Endothelial cell of umbilical vein (primary cell): ENCODE measurements around the gene PLEKHJ1. TPM values are rescaled to one million over a fixed set of nuclear protein-coding genes. Genes with fewer than 3 reads are reported as not detected.
A peak's percentile ranks its signal among the peaks of the same experiment; 100 is the strongest.

Experiments used
- BruUV-seq: library from RNA; stranded (reverse); fragments of 400-500 nt; replicated peaks from 2 replicates; lab custom pipeline; 2021; lab: Mats Ljungman, UMichigan
- CTCF ChIA-PET: fragments of 300-600, 350-600 bp; sonication (Branson Sonifier 250); formaldehyde crosslinking; loops from one replicate; lab custom pipeline; 2021; ENCODE audit warnings: antibody characterized with exemption, inconsistent platforms; lab: Charles Lee
- POLR2A ChIA-PET: fragments of 300-600, 350-600 bp; sonication (Branson Sonifier 250); formaldehyde crosslinking; loops from one replicate; lab custom pipeline; 2021; ENCODE audit warnings: antibody characterized with exemption, inconsistent platforms; lab: Charles Lee
- DNase-seq: peaks from one replicate; pipeline ENCODE4 v3.0.0-alpha.2; 2011; ENCODE audit warnings: low read depth, low spot score
- FAIRE-seq: peaks from 2 replicates; lab custom pipeline; 2011; peaks lifted over from hg19 to GRCh38; lab: Jason Lieb, UNC
- H2AFZ ChIP-seq: 2 replicates; pipeline ENCODE4 v1.6.0; 2012; ENCODE audit warnings: low read depth, low read length, control low read depth, inconsistent platforms
- H3K27ac ChIP-seq: 2 replicates; pipeline ENCODE4 v1.5.1; 2011; ENCODE audit warnings: low read depth, mild to moderate bottlenecking, control low read depth, low read length, moderate library complexity; ENCODE audit not compliant: insufficient read depth
- H3K27me3 ChIP-seq, 2 experiments: 2 replicates each; pipeline versions ENCODE4 v1.6.0 to v1.6.1; 2011; ENCODE audit warnings: low read length in 2 of 2, mixed read lengths in 1 of 2; ENCODE audit not compliant: control insufficient read depth in 2 of 2, insufficient read depth in 2 of 2
- H3K36me3 ChIP-seq, 2 experiments: 2 replicates in 1 of 2; 3 replicates in 1 of 2; pipeline ENCODE4 v1.5.1; 2011; ENCODE audit warnings: low read length in 2 of 2, mild to moderate bottlenecking in 1 of 2, moderate library complexity in 1 of 2; ENCODE audit not compliant: control insufficient read depth in 2 of 2, insufficient read depth in 2 of 2; ENCODE audit errors: extremely low read depth in 1 of 2
- H3K4me1 ChIP-seq: 3 replicates; pipeline ENCODE4 v1.5.1; 2011; ENCODE audit warnings: mild to moderate bottlenecking, low read length; ENCODE audit not compliant: control insufficient read depth, insufficient read depth; ENCODE audit errors: extremely low read depth
- H3K4me2 ChIP-seq: 2 replicates; pipeline ENCODE4 v1.6.1; 2011; ENCODE audit warnings: low read length, control low read depth, mixed read lengths; ENCODE audit not compliant: insufficient read depth
- H3K4me3 ChIP-seq, 3 experiments: fragments of 200-600 bp in 1 of 3; sonication (generic), shearing (Covaris generic) in 1 of 3; replicated peaks in 1 of 3; 2 replicates each; pipeline ENCODE4 v1.5.1; 2011 to 2016; ENCODE audit warnings: control low read depth in 3 of 3, low read length in 3 of 3, mild to moderate bottlenecking in 2 of 3, inconsistent platforms in 1 of 3, low read depth in 1 of 3, moderate library complexity in 1 of 3; ENCODE audit not compliant: insufficient read depth in 1 of 3
- H3K79me2 ChIP-seq: 2 replicates; pipeline ENCODE4 v1.6.0; 2012; ENCODE audit warnings: low read length, inconsistent platforms; ENCODE audit not compliant: control insufficient read depth, insufficient read depth
- H3K9ac ChIP-seq: replicated peaks from 2 replicates; pipeline ENCODE3; 2011; ENCODE audit warnings: low read length, control low read depth; ENCODE audit not compliant: insufficient read depth; ENCODE audit errors: extremely low read depth
- H3K9me1 ChIP-seq: replicated peaks from 3 replicates; pipeline ENCODE4 v1.6.0; 2011; ENCODE audit warnings: mild to moderate bottlenecking, low read length; ENCODE audit not compliant: control insufficient read depth, insufficient read depth; ENCODE audit errors: extremely low read depth
- H3K9me3 ChIP-seq: replicated peaks from 2 replicates; pipeline ENCODE4 v1.5.1; 2012; ENCODE audit warnings: low read length, inconsistent platforms; ENCODE audit not compliant: control insufficient read depth, insufficient read depth
- H4K20me1 ChIP-seq: replicated peaks from 2 replicates; pipeline ENCODE3; 2011; ENCODE audit warnings: mild to moderate bottlenecking, low read length; ENCODE audit not compliant: control insufficient read depth, insufficient read depth; ENCODE audit errors: extremely low read depth
- POLR2A ChIP-seq: IDR thresholded peaks from 2 replicates; pipeline ENCODE4 v1.6.1; 2012; ENCODE audit warnings: low read depth, mild to moderate bottlenecking, control low read depth, low read length
- POLR2AphosphoS5 ChIP-seq: IDR thresholded peaks from 2 replicates; pipeline ENCODE4 v1.6.1; 2012; ENCODE audit warnings: low read depth, mild to moderate bottlenecking, control low read depth, low read length, moderate library complexity; ENCODE audit not compliant: insufficient read depth
- dilution Hi-C: fragments of 300-500 bp; cut with MboI; formaldehyde crosslinking; loops from one replicate; pipeline ENCODE4 v1.15.0; 2019; ENCODE audit warnings: low sequenced_read_pairs; ENCODE audit not compliant: extremely low pct_ligation_motif_present
- intact Hi-C: fragments of 100-400 bp; cut with micrococcal nuclease; formaldehyde crosslinking; loops from one replicate; pipeline ENCODE4 v1.10.0; 2022
- polyA plus RNA-seq, 4 experiments: library from polyadenylated mRNA; depleted of rRNA in 3 of 4; stranded (reverse) in 3 of 4; unstranded in 1 of 4; fragments of >200 nt; gene quantifications; 2 replicates each; pipeline versions ENCODE4 v1.2.1 to v1.2.3, GENCODE V29; 2011 to 2012; ENCODE audit warnings: missing spikeins in 1 of 4
- total RNA-seq: library from RNA; stranded (reverse); gene quantifications from 2 replicates; pipeline ENCODE4 v1.2.3, GENCODE V29; 2021
- TF ChIP-seq, protein P1 (sequence below), 2 donors: IDR thresholded peaks; 1 replicate in 1 of 2; 2 replicates in 1 of 2; pipeline ENCODE4 v1.5.1; 2011; ENCODE audit warnings: low read length in 2 of 2, mild to moderate bottlenecking in 2 of 2, moderate library complexity in 2 of 2, control low read depth in 1 of 2, inconsistent platforms in 1 of 2, low read depth in 1 of 2; ENCODE audit not compliant: insufficient read depth in 1 of 2; ENCODE audit errors: extremely low read depth in 1 of 2
- TF ChIP-seq, protein P2 (sequence below): IDR thresholded peaks from 2 replicates; pipeline ENCODE4 v1.6.1; 2011; ENCODE audit not compliant: insufficient read depth, insufficient read length

The PLEKHJ1 gene
- total and polyA plus RNA-seq, 2 donors (not counting 3 experiments of a cell fraction or from before 2014, with no cell fraction given) = 82.4 to 115 TPM

DNA sequence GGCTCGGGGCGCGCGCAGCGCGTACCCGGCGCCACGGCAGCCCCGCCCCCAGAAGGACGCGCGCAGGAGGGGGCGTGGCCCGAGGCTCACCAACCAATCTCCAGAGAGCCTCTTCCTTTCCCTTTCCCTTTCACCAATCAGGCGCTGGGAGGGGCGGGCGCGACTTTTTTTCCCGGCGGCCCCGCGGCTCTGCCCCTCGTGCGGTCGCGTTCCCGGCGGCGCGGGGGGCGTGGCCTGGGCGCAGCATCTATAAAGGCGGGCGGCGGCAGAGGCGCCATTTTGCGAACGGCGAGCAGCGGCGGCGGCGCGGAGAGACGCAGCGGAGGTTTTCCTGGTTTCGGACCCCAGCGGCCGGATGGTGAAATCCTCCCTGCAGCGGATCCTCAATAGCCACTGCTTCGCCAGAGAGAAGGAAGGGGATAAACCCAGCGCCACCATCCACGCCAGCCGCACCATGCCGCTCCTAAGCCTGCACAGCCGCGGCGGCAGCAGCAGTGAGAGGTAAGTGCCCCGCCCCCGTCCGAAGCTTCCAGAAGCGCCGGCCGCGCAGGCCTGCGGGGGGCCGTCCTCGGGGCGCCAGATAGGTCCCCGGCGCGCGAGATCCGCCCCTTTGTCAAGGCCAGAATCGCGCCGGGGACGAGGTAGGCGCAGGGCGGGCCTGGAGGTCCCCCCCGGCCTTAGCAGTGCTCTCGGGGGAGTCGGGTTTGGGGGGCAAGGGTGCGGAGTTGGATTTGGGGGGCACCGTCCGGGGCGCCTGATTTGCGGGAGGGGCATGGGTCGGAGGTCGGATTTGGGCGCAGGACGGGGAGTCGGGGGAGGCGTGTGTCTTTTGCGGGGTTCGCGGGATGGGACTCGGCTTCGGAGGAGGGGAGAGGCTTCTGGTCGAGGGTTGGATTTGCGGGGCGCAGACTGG is 33.4 kb upstream of the PLEKHJ1 start:
- Histone ChIP-seq H2AFZ (no peak overlapping the region), H3K27me3 (no peaks in the 10 kb centered on the region), H3K36me3 (peaks cover 2 to 11% of the 10 kb centered on the region in 2 experiments), H3K79me2 (peaks cover 47% of the 10 kb centered on the region), H3K9ac (peak overlapping the region; percentile 90), H3K27ac (peak overlapping the region; percentile 57), H3K9me3 (no peaks in the 10 kb centered on the region), H3K9me1 (no peaks in the 10 kb centered on the region), H4K20me1 (no peaks in the 10 kb centered on the region), H3K4me2 (no peak overlapping the region), H3K4me1 (peaks cover 38% of the 10 kb centered on the region), H3K4me3 (peak overlapping the region; percentile 66 to 95 (median 92))
- intact Hi-C loops = loop anchor here (1.0 to 5.0 kb wide), 3 partner anchors 33 to 343 kb away; partner anchors contain the start of genes PLEKHJ1 and SF3A2
- ChIA-PET CTCF (interaction anchor here (3.3 kb wide), 1 partner anchor 30 kb away, joined by 17 read pairs; no protein-coding TSS in a partner anchor), POLR2A (interaction anchor here (0.7 to 0.8 kb wide), 2 partner anchors 10 to 30 kb away, joined by 3 read pairs; no protein-coding TSS in a partner anchor)
- dilution Hi-C loops = no loop called here
- FAIRE-seq (peak; percentile 95), DNase-seq (peak; percentile 95)
- BruUV-seq = TSS peak; percentile 82
- TF ChIP-seq POLR2AphosphoS5 = peak; percentile 99
- peak; percentile 99 for TF ChIP-seq POLR2A
- TF ChIP-seq, protein P1, sequence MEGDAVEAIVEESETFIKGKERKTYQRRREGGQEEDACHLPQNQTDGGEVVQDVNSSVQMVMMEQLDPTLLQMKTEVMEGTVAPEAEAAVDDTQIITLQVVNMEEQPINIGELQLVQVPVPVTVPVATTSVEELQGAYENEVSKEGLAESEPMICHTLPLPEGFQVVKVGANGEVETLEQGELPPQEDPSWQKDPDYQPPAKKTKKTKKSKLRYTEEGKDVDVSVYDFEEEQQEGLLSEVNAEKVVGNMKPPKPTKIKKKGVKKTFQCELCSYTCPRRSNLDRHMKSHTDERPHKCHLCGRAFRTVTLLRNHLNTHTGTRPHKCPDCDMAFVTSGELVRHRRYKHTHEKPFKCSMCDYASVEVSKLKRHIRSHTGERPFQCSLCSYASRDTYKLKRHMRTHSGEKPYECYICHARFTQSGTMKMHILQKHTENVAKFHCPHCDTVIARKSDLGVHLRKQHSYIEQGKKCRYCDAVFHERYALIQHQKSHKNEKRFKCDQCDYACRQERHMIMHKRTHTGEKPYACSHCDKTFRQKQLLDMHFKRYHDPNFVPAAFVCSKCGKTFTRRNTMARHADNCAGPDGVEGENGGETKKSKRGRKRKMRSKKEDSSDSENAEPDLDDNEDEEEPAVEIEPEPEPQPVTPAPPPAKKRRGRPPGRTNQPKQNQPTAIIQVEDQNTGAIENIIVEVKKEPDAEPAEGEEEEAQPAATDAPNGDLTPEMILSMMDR (IDR thresholded peaks at IDR 0.05; ENCODE audit: extremely low read depth in 1 of 2, insufficient read depth in 1 of 2, low read depth in 1 of 2, low read length in 2 of 2) = no peak
- TF ChIP-seq, protein P2, sequence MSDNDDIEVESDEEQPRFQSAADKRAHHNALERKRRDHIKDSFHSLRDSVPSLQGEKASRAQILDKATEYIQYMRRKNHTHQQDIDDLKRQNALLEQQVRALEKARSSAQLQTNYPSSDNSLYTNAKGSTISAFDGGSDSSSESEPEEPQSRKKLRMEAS = peak; percentile 17
